Thyroid gland (tissue), 4 donors: ENCODE measurements around the gene LRATD1. TPM values are rescaled to one million over a fixed set of nuclear protein-coding genes. Genes with fewer than 3 reads are reported as not detected.

Experiments
- DNase-seq, 2 donors: peaks; one replicate each; pipeline ENCODE4 v3.0.0-alpha.2; 2019
- H3K27ac ChIP-seq, 3 donors: fragments of 200-600 bp; sonication (generic); 1 replicate in 2 of 3; 2 replicates in 1 of 3; pipeline ENCODE4 v1.5.1; 2016 to 2019; ENCODE audit warnings: mild to moderate bottlenecking in 1 of 3, moderate library complexity in 1 of 3
- H3K27me3 ChIP-seq: fragments of 200-600 bp; sonication (generic); one replicate; pipeline ENCODE4 v1.5.1; 2019
- H3K36me3 ChIP-seq, 2 donors: fragments of 200-600 bp; sonication (generic); one replicate each; pipeline ENCODE4 v1.5.1; 2016 to 2019
- H3K4me1 ChIP-seq, 2 donors: fragments of 200-600 bp; sonication (generic); one replicate each; pipeline ENCODE4 v1.5.1; 2017 to 2019
- H3K4me3 ChIP-seq, 3 donors: fragments of 200-600 bp; sonication (generic); replicated peaks in 1 of 3; 1 replicate in 2 of 3; 2 replicates in 1 of 3; pipeline ENCODE4 v1.5.1; 2016; ENCODE audit warnings: mild to moderate bottlenecking in 1 of 3
- H3K9me3 ChIP-seq: fragments of 200-600 bp; sonication (generic); one replicate; pipeline ENCODE4 v1.5.1; 2017
- POLR2A ChIP-seq, 2 donors: fragments of 450-650 bp; IDR thresholded peaks; one replicate each; pipeline ENCODE4 v1.6.1; 2017; ENCODE audit warnings: antibody characterized with exemption in 2 of 2, mild to moderate bottlenecking in 2 of 2, moderate library complexity in 1 of 2
- WGBS, 2 donors: methylation state at CpG; one replicate each; pipeline ENCODE4 v1.1.5; 2017; 5-methylcytosine and 5-hydroxymethylcytosine counted together
- intact Hi-C: fragments of 100-400 bp; cut with DNase I; formaldehyde crosslinking; loops from one replicate; pipeline ENCODE4 v1.15.1; 2023
- total RNA-seq, 4 donors: library from RNA; depleted of rRNA; stranded (reverse); fragments of >200 nt; gene quantifications; one replicate each; pipeline ENCODE4 v1.2.3, GENCODE V29; 2016
- TF ChIP-seq, protein P1 (sequence below), 6 experiments: fragments of 200-600 bp in 3 of 6; fragments of 450-650 bp in 3 of 6; sonication (generic) in 3 of 6; IDR thresholded peaks; one replicate each; pipeline ENCODE4 v1.5.1; 2016 to 2019; ENCODE audit warnings: antibody characterized with exemption in 6 of 6, mild to moderate bottlenecking in 2 of 6, inconsistent platforms in 1 of 6, moderate library complexity in 1 of 6

Gene LRATD1
- total RNA-seq, 4 donors from 2014 or later = 9.2 to 21.1 (median 10.8) TPM

DNA sequence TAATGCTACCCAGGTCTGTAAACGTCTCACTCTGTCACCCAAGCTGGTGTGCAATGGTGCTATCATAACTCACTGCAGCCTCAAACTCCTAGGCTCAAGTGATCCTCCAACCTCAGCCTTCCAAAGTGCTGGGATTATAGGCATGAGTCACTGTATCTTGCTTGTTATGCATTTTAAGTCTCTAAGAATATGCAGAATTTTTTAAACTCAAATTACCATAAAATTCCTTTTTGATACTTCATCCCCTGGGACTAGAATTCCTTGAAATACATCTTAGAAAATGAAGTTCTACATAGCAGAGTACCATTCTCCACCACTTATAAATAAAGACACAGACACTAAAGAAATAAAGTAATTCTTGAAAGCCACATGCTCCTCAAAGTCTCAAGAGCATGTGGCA lies 30.2 kb upstream of the LRATD1 start:
- intact Hi-C loops = no loop called here
- H3K36me3 ChIP-seq = no peaks in the 10 kb centered on the region
- no peaks in the 10 kb centered on the region for H3K4me1 ChIP-seq
- no peak overlapping the region for H3K4me3 ChIP-seq
- H3K27ac ChIP-seq = no peak overlapping the region
- no peak for DNase-seq
- H3K27me3 ChIP-seq = no peaks in the 10 kb centered on the region
- 49 to 57% methylated on average over 1 of the region's 1 CpG for WGBS, 2 donors
- no peaks in the 10 kb centered on the region for H3K9me3 ChIP-seq
- TF ChIP-seq POLR2A (IDR thresholded peaks at IDR 0.05) = no peak
- TF ChIP-seq, protein P1, sequence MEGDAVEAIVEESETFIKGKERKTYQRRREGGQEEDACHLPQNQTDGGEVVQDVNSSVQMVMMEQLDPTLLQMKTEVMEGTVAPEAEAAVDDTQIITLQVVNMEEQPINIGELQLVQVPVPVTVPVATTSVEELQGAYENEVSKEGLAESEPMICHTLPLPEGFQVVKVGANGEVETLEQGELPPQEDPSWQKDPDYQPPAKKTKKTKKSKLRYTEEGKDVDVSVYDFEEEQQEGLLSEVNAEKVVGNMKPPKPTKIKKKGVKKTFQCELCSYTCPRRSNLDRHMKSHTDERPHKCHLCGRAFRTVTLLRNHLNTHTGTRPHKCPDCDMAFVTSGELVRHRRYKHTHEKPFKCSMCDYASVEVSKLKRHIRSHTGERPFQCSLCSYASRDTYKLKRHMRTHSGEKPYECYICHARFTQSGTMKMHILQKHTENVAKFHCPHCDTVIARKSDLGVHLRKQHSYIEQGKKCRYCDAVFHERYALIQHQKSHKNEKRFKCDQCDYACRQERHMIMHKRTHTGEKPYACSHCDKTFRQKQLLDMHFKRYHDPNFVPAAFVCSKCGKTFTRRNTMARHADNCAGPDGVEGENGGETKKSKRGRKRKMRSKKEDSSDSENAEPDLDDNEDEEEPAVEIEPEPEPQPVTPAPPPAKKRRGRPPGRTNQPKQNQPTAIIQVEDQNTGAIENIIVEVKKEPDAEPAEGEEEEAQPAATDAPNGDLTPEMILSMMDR (IDR thresholded peaks at IDR 0.05) = no peak

DNA sequence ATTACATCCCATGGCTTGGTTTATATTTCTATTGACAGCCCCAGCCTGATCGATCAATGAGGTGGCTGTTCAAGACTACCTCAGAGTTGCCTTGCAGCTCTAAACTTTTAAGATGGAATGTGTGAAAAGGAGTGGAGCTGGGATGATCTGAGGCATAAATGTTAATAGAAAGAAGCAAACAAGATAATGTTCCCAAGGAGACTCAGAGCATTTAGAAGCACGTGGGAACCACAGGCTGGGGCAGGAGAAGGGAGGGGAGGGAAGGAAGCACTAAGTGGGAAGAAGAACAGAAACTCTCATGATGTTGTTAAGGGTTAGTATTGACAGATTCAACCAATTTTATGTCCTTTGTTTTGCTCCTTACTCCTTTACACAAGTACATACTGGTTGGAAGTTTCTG lies 28.8 kb upstream of the LRATD1 start:
- 56 to 58% methylated on average over 2 of the region's 2 CpGs for WGBS, 2 donors
- Histone ChIP-seq H3K4me1 (no peaks in the 10 kb centered on the region), H3K27ac (no peak overlapping the region), H3K36me3 (no peaks in the 10 kb centered on the region), H3K9me3 (no peaks in the 10 kb centered on the region), H3K27me3 (no peaks in the 10 kb centered on the region), H3K4me3 (no peak overlapping the region)
- DNase-seq = no peak
- TF ChIP-seq, protein P1 (IDR thresholded peaks at IDR 0.05) = no peak
- no peak for TF ChIP-seq POLR2A (IDR thresholded peaks at IDR 0.05)
- intact Hi-C loops = no loop called here

DNA sequence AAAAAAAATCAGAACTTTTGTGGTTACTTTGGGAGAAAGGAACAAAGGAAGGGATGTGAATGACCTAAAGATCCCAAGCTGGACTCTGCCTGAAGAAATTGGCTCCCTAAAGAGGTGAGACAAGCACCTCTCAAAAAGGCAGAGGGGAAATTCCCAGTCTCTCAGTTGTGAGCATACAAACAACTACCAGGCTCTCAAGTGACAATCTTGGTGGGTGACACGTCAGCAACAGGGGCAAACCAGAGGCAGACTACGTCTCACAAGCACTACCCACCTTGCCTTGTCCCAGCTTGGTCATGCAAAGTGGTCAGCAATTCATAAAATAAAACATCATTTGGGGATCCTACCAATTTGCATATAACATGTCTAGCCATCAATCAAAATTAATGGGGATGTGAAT lies 24.3 kb upstream of the LRATD1 start:
- Histone ChIP-seq H3K9me3 (no peaks in the 10 kb centered on the region), H3K4me3 (no peak overlapping the region), H3K27me3 (no peaks in the 10 kb centered on the region), H3K36me3 (no peaks in the 10 kb centered on the region), H3K27ac (no peak overlapping the region), H3K4me1 (no peaks in the 10 kb centered on the region)
- no peak for DNase-seq
- TF ChIP-seq, protein P1 (IDR thresholded peaks at IDR 0.05) = no peak
- TF ChIP-seq POLR2A (IDR thresholded peaks at IDR 0.05) = no peak
- intact Hi-C loops = no loop called here
- WGBS, 2 donors = 36% methylated on average over 2 of the region's 2 CpGs

DNA sequence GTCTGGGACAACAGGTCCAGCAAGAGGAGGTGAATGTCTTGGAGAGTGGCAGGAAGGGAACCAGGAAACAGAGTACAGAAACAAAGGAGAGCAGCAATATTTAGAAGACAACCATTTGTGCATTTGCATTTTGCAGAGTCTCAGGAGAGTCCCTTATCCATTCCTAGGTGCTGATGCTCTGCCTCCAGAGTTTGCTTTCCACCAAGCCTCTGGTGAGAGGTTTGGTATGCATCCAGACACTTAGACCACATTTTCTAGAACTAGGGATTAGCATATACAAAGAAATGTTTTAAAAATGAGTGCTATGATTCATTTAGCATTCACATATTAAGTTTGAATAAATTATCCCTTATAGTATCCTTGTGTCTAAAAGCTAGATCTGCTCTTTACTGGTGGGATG lies 18.5 kb upstream of the LRATD1 start:
- Histone ChIP-seq H3K36me3 (no peaks in the 10 kb centered on the region), H3K27me3 (no peaks in the 10 kb centered on the region), H3K4me3 (no peak overlapping the region), H3K27ac (no peak overlapping the region), H3K4me1 (no peaks in the 10 kb centered on the region), H3K9me3 (no peaks in the 10 kb centered on the region)
- no peak for DNase-seq
- intact Hi-C loops = no loop called here
- TF ChIP-seq POLR2A (IDR thresholded peaks at IDR 0.05) = no peak
- TF ChIP-seq, protein P1 (IDR thresholded peaks at IDR 0.05) = no peak

DNA sequence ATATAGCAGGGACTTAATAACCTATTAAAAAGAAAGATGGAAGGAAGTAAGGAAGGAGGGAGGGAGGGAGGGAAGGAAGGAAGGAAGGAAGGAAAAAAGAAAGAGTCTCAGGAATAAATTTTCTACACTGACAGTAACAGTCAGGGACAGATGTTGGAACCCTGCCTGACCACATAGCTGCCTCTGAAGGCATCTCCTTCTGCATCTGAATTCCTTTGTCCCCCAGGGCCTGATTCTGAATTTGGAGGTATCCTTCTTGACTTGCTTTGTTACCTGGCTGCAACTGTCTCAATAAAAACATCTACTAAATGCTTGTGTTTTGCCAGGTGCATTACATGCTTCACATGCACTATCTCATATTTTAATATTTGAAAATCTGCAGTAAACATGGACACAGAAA lies 17.4 kb upstream of the LRATD1 start:
- H3K9me3 ChIP-seq = no peaks in the 10 kb centered on the region
- H3K4me3 ChIP-seq = no peak overlapping the region
- H3K27me3 ChIP-seq = no peaks in the 10 kb centered on the region
- no peaks in the 10 kb centered on the region for H3K36me3 ChIP-seq
- intact Hi-C loops = no loop called here
- TF ChIP-seq, protein P1 (IDR thresholded peaks at IDR 0.05) = no peak
- TF ChIP-seq POLR2A (IDR thresholded peaks at IDR 0.05) = no peak
- no peaks in the 10 kb centered on the region for H3K4me1 ChIP-seq
- no peak overlapping the region for H3K27ac ChIP-seq
- DNase-seq = no peak
